Right lobe of liver (tissue), 4 donors: ENCODE measurements around the gene CDK17.

Experiments used
- POLR2A ChIP-seq: fragments of 450-650 bp; IDR thresholded peaks from one replicate; pipeline ENCODE4 v1.6.1; 2017; ENCODE audit warnings: antibody characterized with exemption, mild to moderate bottlenecking
- TF ChIP-seq, protein P1 (sequence below), 4 donors: fragments of 200-600 bp in 3 of 4; fragments of 450-650 bp in 1 of 4; IDR thresholded peaks; one replicate each; pipeline versions ENCODE4 v1.5.1 to v1.8.0; 2016 to 2022; ENCODE audit warnings: antibody characterized with exemption in 4 of 4, mild to moderate bottlenecking in 2 of 4
- donor health status: DM: no; HTN: no; CAD: no.
- donor health status: DM: no; HTN: no; CAD: no.
- donor health status: DM: no; HTN: yes; CAD: no.

- no peak for TF ChIP-seq POLR2A
- TF ChIP-seq, protein P1, sequence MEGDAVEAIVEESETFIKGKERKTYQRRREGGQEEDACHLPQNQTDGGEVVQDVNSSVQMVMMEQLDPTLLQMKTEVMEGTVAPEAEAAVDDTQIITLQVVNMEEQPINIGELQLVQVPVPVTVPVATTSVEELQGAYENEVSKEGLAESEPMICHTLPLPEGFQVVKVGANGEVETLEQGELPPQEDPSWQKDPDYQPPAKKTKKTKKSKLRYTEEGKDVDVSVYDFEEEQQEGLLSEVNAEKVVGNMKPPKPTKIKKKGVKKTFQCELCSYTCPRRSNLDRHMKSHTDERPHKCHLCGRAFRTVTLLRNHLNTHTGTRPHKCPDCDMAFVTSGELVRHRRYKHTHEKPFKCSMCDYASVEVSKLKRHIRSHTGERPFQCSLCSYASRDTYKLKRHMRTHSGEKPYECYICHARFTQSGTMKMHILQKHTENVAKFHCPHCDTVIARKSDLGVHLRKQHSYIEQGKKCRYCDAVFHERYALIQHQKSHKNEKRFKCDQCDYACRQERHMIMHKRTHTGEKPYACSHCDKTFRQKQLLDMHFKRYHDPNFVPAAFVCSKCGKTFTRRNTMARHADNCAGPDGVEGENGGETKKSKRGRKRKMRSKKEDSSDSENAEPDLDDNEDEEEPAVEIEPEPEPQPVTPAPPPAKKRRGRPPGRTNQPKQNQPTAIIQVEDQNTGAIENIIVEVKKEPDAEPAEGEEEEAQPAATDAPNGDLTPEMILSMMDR (IDR thresholded peaks at IDR 0.05), result no peak
These were observed 62.3 kb downstream of the CDK17 start for GRCh38 chr12:96337953-96338352.
